Activated naive CD8-positive, alpha-beta T cell treated with anti-CD3 and anti-CD28 coated beads for 36 hours (primary cell): ENCODE results near the gene NKIRAS2. TPM values are rescaled to one million over a fixed set of nuclear protein-coding genes. Genes with fewer than 3 reads are reported as not detected.
"Not testable (repeated sequence)": the region's sequence is repeated elsewhere in the genome, so short reads cannot be mapped to it uniquely, and the experiment has no call there.

ENCODE experiments used
- DNase-seq: peaks from one replicate; pipeline ENCODE4 v3.0.0; 2021
- H3K27ac Mint-ChIP-seq: one replicate; pipeline ENCODE4 v1.8.0; 2022; ENCODE audit warnings: mild to moderate bottlenecking, moderate library complexity, mixed read lengths
- H3K27me3 Mint-ChIP-seq: one replicate; pipeline ENCODE4 v1.8.0; 2022; ENCODE audit warnings: mild to moderate bottlenecking, mixed read lengths
- H3K36me3 Mint-ChIP-seq: one replicate; pipeline ENCODE4 v1.8.0; 2021; ENCODE audit warnings: mild to moderate bottlenecking, mixed read lengths
- H3K4me1 Mint-ChIP-seq: one replicate; pipeline ENCODE4 v1.8.0; 2021; ENCODE audit warnings: mixed read lengths
- H3K4me3 Mint-ChIP-seq: one replicate; pipeline ENCODE4 v1.8.0; 2022; ENCODE audit warnings: mild to moderate bottlenecking, moderate library complexity, mixed read lengths
- H3K9me3 Mint-ChIP-seq: one replicate; pipeline ENCODE4 v1.8.0; 2022; ENCODE audit warnings: mixed read lengths
- total RNA-seq, 2 experiments: library from RNA; stranded (reverse); gene quantifications; one replicate each; pipeline ENCODE4 v1.2.3, GENCODE V29; 2021

NKIRAS2 gene
- total RNA-seq, 2 experiments from 2014 or later: 20.3 to 25.0 TPM

- H3K27me3 Mint-ChIP-seq, H3K9me3 Mint-ChIP-seq, H3K4me3 Mint-ChIP-seq, DNase-seq, H3K27ac Mint-ChIP-seq: not testable (repeated sequence)
- Mint-ChIP-seq H3K36me3 (peaks cover 34% of the 10 kb centered on the region), H3K4me1 (peaks cover 53% of the 10 kb centered on the region)
Measured at GRCh38 chr17:42012363-42012762, 7.5 kb upstream of the NKIRAS2 start.

GRCh38 chr17:42013740-42014139 is 6.2 kb upstream of the NKIRAS2 start:
- not testable (repeated sequence) for H3K27ac Mint-ChIP-seq

GRCh38 chr17:42016411-42016831 is 3.5 kb upstream of the NKIRAS2 start:
- no peaks in the 10 kb centered on the region for H3K27me3 Mint-ChIP-seq
- H3K4me1 Mint-ChIP-seq: peaks cover 57% of the 10 kb centered on the region
- H3K4me3 Mint-ChIP-seq: peak overlapping the region; percentile 98
- peaks cover 1% of the 10 kb centered on the region for H3K9me3 Mint-ChIP-seq
- H3K27ac Mint-ChIP-seq: peak overlapping the region; percentile 91
- no peak for DNase-seq
- peaks cover 29% of the 10 kb centered on the region for H3K36me3 Mint-ChIP-seq

More at GRCh38 chr17:42013740-42014139, 6.2 kb upstream of the NKIRAS2 start:
- H3K27me3 Mint-ChIP-seq, DNase-seq, H3K9me3 Mint-ChIP-seq: not testable (repeated sequence)
- peak overlapping the region; percentile 0 for H3K4me3 Mint-ChIP-seq
- peaks cover 62% of the 10 kb centered on the region for H3K4me1 Mint-ChIP-seq
- H3K36me3 Mint-ChIP-seq: peaks cover 34% of the 10 kb centered on the region

GRCh38 chr17:42016941-42017865 is 2.7 kb upstream of the NKIRAS2 start, which contains the start of gene DNAJC7:
DNAJC7 (minus strand) TSS chr17:42017439; CDS start chr17:42017416, 23 bp downstream.
- peaks cover 1% of the 10 kb centered on the region for H3K9me3 Mint-ChIP-seq
- H3K4me1 Mint-ChIP-seq: peaks cover 52% of the 10 kb centered on the region
- DNase-seq: peak; percentile 93
- no peaks in the 10 kb centered on the region for H3K27me3 Mint-ChIP-seq
- H3K4me3 Mint-ChIP-seq: peak within 1 kb of the TSS; percentile 98
- peak within 1 kb of the TSS; percentile 91 for H3K27ac Mint-ChIP-seq
- H3K36me3 Mint-ChIP-seq: peaks cover 27% of the 10 kb centered on the region

GRCh38 chr17:42017866-42018200 is 2.1 kb upstream of the NKIRAS2 start:
- H3K9me3 Mint-ChIP-seq: peaks cover 1% of the 10 kb centered on the region
- peak overlapping the region; percentile 98 for H3K4me3 Mint-ChIP-seq
- no peaks in the 10 kb centered on the region for H3K27me3 Mint-ChIP-seq
- peaks cover 47% of the 10 kb centered on the region for H3K4me1 Mint-ChIP-seq
- H3K27ac Mint-ChIP-seq: peak overlapping the region; percentile 91
- peak; percentile 37 for DNase-seq
- peaks cover 28% of the 10 kb centered on the region for H3K36me3 Mint-ChIP-seq

GRCh38 chr17:42018339-42018738 is 1.6 kb upstream of the NKIRAS2 start:
- Mint-ChIP-seq H3K9me3 (peaks cover 1% of the 10 kb centered on the region), H3K4me1 (peaks cover 43% of the 10 kb centered on the region), H3K36me3 (peaks cover 28% of the 10 kb centered on the region), H3K4me3 (peak overlapping the region; percentile 98), H3K27me3 (no peaks in the 10 kb centered on the region), H3K27ac (peak overlapping the region; percentile 91)
- no peak for DNase-seq

- Mint-ChIP-seq H3K27me3 (no peaks in the 10 kb centered on the region), H3K4me1 (peaks cover 40% of the 10 kb centered on the region), H3K4me3 (no peak overlapping the region), H3K27ac (no peak overlapping the region), H3K9me3 (peaks cover 1% of the 10 kb centered on the region), H3K36me3 (peaks cover 28% of the 10 kb centered on the region)
- DNase-seq: no peak
Measured at GRCh38 chr17:42018988-42019387, 902 bp upstream of the NKIRAS2 start.

GRCh38 chr17:42020845-42021244 is 955 bp downstream of the NKIRAS2 start:
- peaks cover 20% of the 10 kb centered on the region for H3K36me3 Mint-ChIP-seq
- peak overlapping the region; percentile 85 for H3K27ac Mint-ChIP-seq
- peaks cover 39% of the 10 kb centered on the region for H3K4me1 Mint-ChIP-seq
- not testable (repeated sequence) for DNase-seq, H3K9me3 Mint-ChIP-seq, H3K27me3 Mint-ChIP-seq
- peak overlapping the region; percentile 91 for H3K4me3 Mint-ChIP-seq

GRCh38 chr17:42023524-42024349 is 3.8 kb downstream of the NKIRAS2 start:
- Mint-ChIP-seq H3K4me3 (no peak overlapping the region), H3K36me3 (peaks cover 9% of the 10 kb centered on the region), H3K27me3 (no peaks in the 10 kb centered on the region), H3K4me1 (peaks cover 28% of the 10 kb centered on the region), H3K9me3 (peaks cover 1% of the 10 kb centered on the region), H3K27ac (peak overlapping the region; percentile 25)
- no peak for DNase-seq

GRCh38 chr17:42025191-42025579 is 5.3 kb downstream of the NKIRAS2 start:
- H3K36me3 Mint-ChIP-seq: peaks cover 6% of the 10 kb centered on the region
- no peak for DNase-seq
- H3K4me3 Mint-ChIP-seq: no peak overlapping the region
- peaks cover 22% of the 10 kb centered on the region for H3K4me1 Mint-ChIP-seq
- peak overlapping the region; percentile 80 for H3K27ac Mint-ChIP-seq
- H3K27me3 Mint-ChIP-seq: no peaks in the 10 kb centered on the region
- no peaks in the 10 kb centered on the region for H3K9me3 Mint-ChIP-seq

- no peak overlapping the region for H3K4me3 Mint-ChIP-seq
- no peaks in the 10 kb centered on the region for H3K9me3 Mint-ChIP-seq
- DNase-seq: no peak
- peaks cover 16% of the 10 kb centered on the region for H3K4me1 Mint-ChIP-seq
- no peak overlapping the region for H3K27ac Mint-ChIP-seq
- H3K36me3 Mint-ChIP-seq: peaks cover 6% of the 10 kb centered on the region
- no peaks in the 10 kb centered on the region for H3K27me3 Mint-ChIP-seq
Measured at GRCh38 chr17:42025936-42026335, 6.0 kb downstream of the NKIRAS2 start.

GRCh38 chr17:42026857-42027589 is 7.1 kb downstream of the NKIRAS2 start:
- Mint-ChIP-seq H3K27ac (no peak overlapping the region), H3K27me3 (no peaks in the 10 kb centered on the region), H3K4me3 (peak overlapping the region; percentile 14), H3K36me3 (peaks cover 6% of the 10 kb centered on the region), H3K4me1 (peaks cover 9% of the 10 kb centered on the region), H3K9me3 (no peaks in the 10 kb centered on the region)
- DNase-seq: no peak

GRCh38 chr17:42027590-42027889 is 7.7 kb downstream of the NKIRAS2 start:
- Mint-ChIP-seq H3K4me1 (peaks cover 9% of the 10 kb centered on the region), H3K27ac (no peak overlapping the region), H3K36me3 (peaks cover 3% of the 10 kb centered on the region), H3K27me3 (no peaks in the 10 kb centered on the region), H3K4me3 (no peak overlapping the region), H3K9me3 (no peaks in the 10 kb centered on the region)
- DNase-seq: no peak

GRCh38 chr17:42027961-42028790 is 8.3 kb downstream of the NKIRAS2 start:
- Mint-ChIP-seq H3K4me1 (peaks cover 9% of the 10 kb centered on the region), H3K27me3 (no peaks in the 10 kb centered on the region), H3K4me3 (no peak overlapping the region), H3K9me3 (no peaks in the 10 kb centered on the region), H3K27ac (no peak overlapping the region), H3K36me3 (peaks cover 3% of the 10 kb centered on the region)
- no peak for DNase-seq
